GM18907 (cell line): ENCODE measurements around the gene HPCAL1.
"Not testable (repeated sequence)": the region's sequence is repeated elsewhere in the genome, so short reads cannot be mapped to it uniquely, and the experiment has no call there.

Experiments used
- ATAC-seq: cut with Tn5 transposase; IDR thresholded peaks from one replicate; pipeline ENCODE4 v1.9.1; 2021; ENCODE audit warnings: mild to moderate bottlenecking, moderate library complexity; ENCODE audit not compliant: unreplicated experiment

HPCAL1 gene

GRCh38 chr2:10433947-10434885 lies 131.5 kb downstream of the HPCAL1 start:
- ATAC-seq, result no peak

DNA sequence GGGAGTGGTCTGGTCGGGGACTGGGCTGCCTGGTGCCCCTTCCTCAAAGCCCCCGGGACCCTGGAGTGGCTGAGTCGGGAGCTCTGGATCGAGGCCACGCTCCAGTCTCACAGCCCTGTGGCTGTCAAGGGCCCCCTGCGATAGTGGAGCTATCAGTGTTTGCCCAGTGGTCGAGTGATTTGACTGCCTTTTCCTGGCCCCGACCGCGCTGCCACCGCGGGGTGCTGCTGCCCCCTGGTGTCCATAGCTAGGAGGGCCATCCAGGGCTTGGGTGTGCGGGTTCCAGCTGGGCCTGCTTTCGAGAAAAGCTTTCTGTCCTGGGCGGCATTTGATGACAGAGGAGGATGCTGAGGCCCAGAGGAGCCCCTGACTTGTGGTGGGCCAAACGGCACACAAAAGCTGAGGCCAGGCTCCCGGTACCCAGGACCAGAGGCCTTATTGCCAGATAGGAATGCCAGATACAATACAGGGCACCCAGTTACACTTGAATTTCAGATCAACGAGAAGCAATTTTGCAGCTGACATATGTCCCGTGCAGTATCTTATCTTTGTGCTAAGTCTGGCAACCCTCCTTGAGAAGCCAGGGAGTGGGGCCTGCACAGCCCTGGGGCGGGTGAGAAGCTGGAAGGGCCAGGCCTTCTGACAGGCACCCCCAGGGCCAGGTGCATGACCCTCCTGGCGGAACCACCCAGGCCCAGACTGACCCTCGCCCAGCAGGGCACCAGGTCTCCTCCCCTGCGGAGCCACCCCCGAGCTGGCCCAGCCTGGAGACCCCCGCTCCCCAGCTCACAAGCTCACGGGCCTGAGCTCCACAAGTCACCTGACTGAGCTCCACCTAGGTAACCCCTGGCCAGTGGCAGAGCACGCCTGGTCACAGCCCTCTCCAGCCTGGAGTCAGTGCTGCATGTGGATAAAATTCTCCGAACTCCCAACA lies 132.4 kb downstream of the HPCAL1 start:
- peak; percentile 65 for ATAC-seq

- ATAC-seq, result no peak
Measured at GRCh38 chr2:10435820-10436204, 133.1 kb downstream of the HPCAL1 start.

DNA sequence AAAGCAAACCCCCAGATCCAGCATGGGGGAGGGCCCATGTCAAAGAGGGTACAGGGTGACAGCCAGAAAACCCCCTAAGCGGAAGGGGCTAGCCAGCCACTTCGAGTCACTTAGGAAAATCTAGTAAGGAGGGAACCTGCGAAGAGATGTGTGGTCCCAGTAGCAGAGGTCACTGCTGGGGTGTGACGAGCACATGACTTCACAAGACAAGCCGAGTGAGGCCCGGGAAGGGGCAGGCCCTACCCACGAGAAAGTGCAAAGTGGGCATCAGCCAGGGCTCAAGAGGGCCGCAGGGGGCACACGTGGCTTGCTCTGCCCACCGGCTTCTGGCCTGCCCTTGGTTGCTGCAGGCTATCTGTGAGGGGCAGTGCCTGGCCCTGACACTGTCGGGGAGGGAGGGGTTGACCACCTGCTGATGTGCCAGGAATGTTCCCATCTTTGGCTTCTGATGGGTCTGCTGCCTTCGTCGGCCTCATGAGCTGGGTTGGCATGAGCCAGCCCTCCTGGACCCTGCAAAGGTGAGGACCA lies 133.9 kb downstream of the HPCAL1 start:
- no peak for ATAC-seq

DNA sequence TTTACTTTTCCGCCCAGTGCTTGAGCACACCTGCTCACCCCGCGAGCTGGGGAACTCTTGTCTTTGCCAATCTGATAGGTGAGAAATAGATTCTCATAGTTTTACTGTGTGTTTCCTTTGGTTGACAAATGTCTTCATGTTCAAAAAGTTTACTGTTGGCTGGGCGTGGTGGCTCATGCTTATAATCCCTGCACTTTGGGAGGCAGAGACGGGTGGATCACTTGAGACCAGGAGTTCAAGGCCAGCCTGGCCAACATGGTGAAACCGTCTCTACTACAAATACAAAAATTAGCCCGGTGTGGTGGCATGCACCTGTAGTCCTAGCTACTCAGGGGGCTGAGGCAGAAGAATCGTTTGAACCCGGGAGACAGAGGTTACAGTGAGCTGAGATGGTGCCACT lies 135.1 kb downstream of the HPCAL1 start:
- ATAC-seq, result no peak

DNA sequence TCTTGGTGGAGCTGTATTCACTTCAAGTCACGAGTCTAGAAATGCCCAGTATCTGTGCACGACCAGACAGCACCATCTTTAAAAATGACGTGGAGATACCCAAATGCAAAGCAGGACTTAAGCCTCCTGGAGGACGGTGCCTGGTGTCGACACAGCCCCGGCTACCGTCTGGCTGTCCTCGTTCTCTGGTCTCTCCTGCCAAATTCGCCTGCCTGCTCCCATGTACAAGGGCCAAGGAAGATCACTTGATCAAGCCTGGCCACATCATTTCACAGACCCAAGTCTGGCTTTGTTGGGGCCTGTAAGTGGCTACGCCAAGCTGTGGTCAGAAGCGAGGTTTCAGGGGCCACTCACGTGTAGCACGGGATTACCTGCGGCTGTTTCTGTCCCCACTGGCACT lies 136.0 kb downstream of the HPCAL1 start:
- no peak for ATAC-seq

- ATAC-seq, result no peak
Measured at GRCh38 chr2:10439185-10439879, 136.6 kb downstream of the HPCAL1 start.

- no peak for ATAC-seq
Measured at GRCh38 chr2:10439971-10440370, 137.3 kb downstream of the HPCAL1 start.

GRCh38 chr2:10440736-10441135 lies 138.0 kb downstream of the HPCAL1 start:
- no peak for ATAC-seq

DNA sequence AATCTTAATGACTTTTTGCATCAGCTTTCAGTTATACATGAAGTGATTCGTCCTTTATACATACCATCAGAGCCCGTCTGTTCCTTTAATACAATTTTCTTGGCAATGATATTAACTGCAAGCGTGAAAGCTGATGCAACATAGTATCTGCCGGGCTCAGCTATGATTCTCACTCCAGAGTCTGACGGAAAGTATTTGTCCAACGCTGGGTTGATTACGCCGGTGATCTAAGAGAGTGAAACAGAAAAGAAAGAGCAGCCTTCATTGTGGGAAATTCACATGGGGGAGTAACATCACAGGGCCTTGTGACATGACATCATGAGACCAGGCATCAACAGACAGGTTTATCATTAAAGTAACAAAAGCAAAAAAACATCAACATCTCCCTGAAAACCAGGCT lies 139.2 kb downstream of the HPCAL1 start:
- ATAC-seq, result no peak

DNA sequence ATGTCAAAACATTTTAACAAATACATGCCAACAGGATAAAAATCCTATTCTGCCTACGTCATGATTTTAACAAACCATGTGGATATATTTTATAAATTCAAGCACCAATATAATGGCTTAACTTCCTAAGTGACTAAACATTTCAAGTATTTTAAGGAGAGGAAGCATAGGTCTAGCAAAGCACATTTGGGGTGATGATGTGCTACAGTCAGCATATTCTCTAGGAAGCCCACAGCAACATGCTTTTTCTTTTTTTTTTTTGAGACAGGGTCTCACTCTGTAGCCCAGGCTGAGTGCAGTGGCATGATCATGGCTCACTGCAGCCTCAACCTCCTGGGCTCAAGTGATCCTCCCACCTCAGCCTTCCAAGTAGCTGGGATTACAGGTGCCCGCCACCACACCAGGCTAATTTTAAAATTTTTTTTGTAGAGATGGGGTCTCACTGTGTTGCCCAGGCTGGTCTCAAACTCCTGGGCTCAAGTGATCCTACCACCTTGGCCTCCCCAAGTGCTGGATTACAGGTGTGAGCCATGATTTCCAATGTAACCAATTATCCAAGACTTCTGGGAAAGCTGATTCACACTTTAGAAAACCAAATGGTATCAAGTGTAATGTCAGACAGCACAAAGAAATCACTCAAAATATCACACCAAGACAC lies 139.9 kb downstream of the HPCAL1 start:
- ATAC-seq, result not testable (repeated sequence)

GRCh38 chr2:10444463-10444862 lies 141.8 kb downstream of the HPCAL1 start:
- ATAC-seq, result peak; percentile 13

DNA sequence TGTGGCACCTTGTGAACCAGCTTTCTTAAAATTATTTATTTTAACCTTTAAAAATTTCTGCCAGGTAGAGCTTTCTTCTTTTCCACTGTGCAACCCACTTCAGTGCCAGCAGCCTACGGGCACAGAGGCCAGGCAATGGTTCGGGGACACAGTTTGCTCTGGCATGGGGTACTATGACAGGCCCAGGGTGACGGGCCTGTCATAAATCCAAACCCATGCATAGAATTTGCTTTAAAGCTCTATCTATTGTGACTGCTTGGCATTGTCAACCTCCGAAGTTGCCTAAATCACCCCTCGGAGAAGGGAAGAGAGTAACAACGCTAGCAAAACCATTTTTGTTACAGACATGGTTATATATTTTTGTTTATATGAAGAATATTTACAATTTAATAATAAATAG lies 143.9 kb downstream of the HPCAL1 start:
- ATAC-seq, result no peak

GRCh38 chr2:10447300-10447894 lies 144.7 kb downstream of the HPCAL1 start:
- peak; percentile 32 for ATAC-seq

DNA sequence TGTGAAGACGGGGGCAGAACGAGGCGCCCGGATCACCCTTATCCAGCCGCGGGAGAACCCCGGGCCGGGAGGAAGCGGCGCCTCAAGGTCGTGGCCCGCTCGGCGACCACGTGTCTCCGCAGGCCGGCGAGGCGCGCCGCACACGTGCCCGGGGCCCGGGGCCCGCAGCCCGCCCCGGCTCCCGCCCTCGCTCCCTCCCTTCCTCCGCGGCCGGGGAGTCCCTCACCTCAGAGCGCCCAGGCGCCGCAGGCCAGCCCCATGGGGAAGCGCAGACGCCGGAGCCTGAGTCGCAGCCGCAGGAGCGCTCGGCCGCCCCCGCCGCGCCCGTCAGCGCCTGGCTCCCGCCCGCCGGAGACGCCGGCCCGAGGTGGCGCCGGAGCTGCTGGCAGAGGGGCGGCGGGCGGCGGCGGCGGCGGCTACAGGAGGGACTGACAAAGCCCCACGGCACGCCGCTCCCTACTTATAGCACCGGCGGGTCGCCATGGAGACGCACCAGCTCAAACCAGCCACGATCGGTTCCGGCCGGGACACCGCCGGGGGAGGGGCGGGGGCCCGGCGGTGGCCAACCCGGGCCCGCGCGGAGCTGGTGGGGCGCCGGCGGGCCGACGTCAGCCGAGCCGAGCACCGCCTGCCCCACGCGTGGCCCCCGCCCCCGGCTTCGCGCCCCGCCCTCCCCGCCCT lies 145.3 kb downstream of the HPCAL1 start, which contains the start of gene ODC1:
ODC1 (minus strand) TSS at position 433 of the 681 bp plus-strand sequence. CDS start 3,295 bp downstream, outside the sequence.
- peak; percentile 62 for ATAC-seq

GRCh38 chr2:10448576-10449485 lies 146.1 kb downstream of the HPCAL1 start:
- peak; percentile 71 for ATAC-seq

- ATAC-seq, result no peak
Measured at GRCh38 chr2:10449486-10449831, 146.8 kb downstream of the HPCAL1 start.
